Stimulated activated CD8-positive, alpha-beta memory T cell treated with anti-CD3 and anti-CD28 coated beads, Interleukin-12 subunit alpha, Interleukin-12 subunit beta, amount 100 ng/mL, for 24 hours (primary cell): ENCODE data around the gene SPOUT1.
"Not testable (repeated sequence)": the region's sequence is repeated elsewhere in the genome, so short reads cannot be mapped to it uniquely, and the experiment has no call there.

Experiments used
- DNase-seq: peaks from one replicate; pipeline ENCODE4 v3.0.0-alpha.2; 2020; ENCODE audit errors: extremely low read depth

Gene SPOUT1

GRCh38 chr9:128809831-128810230 lies 19.8 kb downstream of the SPOUT1 start:
- no peak for DNase-seq

- DNase-seq: no peak
Measured at GRCh38 chr9:128809036-128809599, 20.5 kb downstream of the SPOUT1 start.

- no peak for DNase-seq
Measured at GRCh38 chr9:128808543-128808942, 21.1 kb downstream of the SPOUT1 start.

- no peak for DNase-seq
Measured at GRCh38 chr9:128807827-128808226, 21.8 kb downstream of the SPOUT1 start.

- DNase-seq: no peak
Measured at GRCh38 chr9:128805661-128806060, 23.9 kb downstream of the SPOUT1 start.

- DNase-seq: no peak
Measured at GRCh38 chr9:128802482-128802881, 27.1 kb downstream of the SPOUT1 start.

- no peak for DNase-seq
Measured at GRCh38 chr9:128800061-128800460, 29.5 kb downstream of the SPOUT1 start.

- no peak for DNase-seq
Measured at GRCh38 chr9:128798896-128799295, 30.7 kb downstream of the SPOUT1 start.

- DNase-seq: not testable (repeated sequence)
Measured at GRCh38 chr9:128794961-128795360, 34.6 kb downstream of the SPOUT1 start.

GRCh38 chr9:128792978-128793686 lies 36.5 kb downstream of the SPOUT1 start:
- no peak for DNase-seq

GRCh38 chr9:128792134-128792533 lies 37.5 kb downstream of the SPOUT1 start:
- no peak for DNase-seq

- DNase-seq: no peak
Measured at GRCh38 chr9:128790536-128790935, 39.1 kb downstream of the SPOUT1 start.

GRCh38 chr9:128788445-128788844 lies 41.1 kb downstream of the SPOUT1 start:
- no peak for DNase-seq

- no peak for DNase-seq
Measured at GRCh38 chr9:128787659-128788058, 41.9 kb downstream of the SPOUT1 start.

GRCh38 chr9:128786681-128787601 lies 42.7 kb downstream of the SPOUT1 start, which contains the start of gene TBC1D13:
Gene TBC1D13, plus strand, starts transcription at chr9:128787253. Its CDS starts 101 bp downstream, at chr9:128787354.
- peak; percentile 79 for DNase-seq

- no peak for DNase-seq
Measured at GRCh38 chr9:128785427-128785826, 44.2 kb downstream of the SPOUT1 start.

- DNase-seq: no peak
Measured at GRCh38 chr9:128782669-128783068, 46.9 kb downstream of the SPOUT1 start.

GRCh38 chr9:128781187-128782070 lies 48.2 kb downstream of the SPOUT1 start:
- DNase-seq: no peak

GRCh38 chr9:128780093-128780492 lies 49.5 kb downstream of the SPOUT1 start:
- not testable (repeated sequence) for DNase-seq

- DNase-seq: no peak
Measured at GRCh38 chr9:128774804-128775203, 54.8 kb downstream of the SPOUT1 start.

GRCh38 chr9:128773049-128773448 lies 56.5 kb downstream of the SPOUT1 start:
- DNase-seq: no peak
